GM15510 (cell line): ENCODE data around the gene ZNF653.

Source experiments
- POLR2A ChIP-seq: IDR thresholded peaks from 3 replicates; pipeline ENCODE4 v1.6.1; 2011; ENCODE audit warnings: borderline replicate concordance; ENCODE audit not compliant: insufficient read length; ENCODE audit errors: extremely low read depth

The ZNF653 gene

GRCh38 chr19:11479898-11480714 lies 25.5 kb downstream of the ZNF653 start:
- TF ChIP-seq POLR2A = no peak

- TF ChIP-seq POLR2A = no peak
Observed at GRCh38 chr19:11479090-11479897, 26.3 kb downstream of the ZNF653 start.

DNA sequence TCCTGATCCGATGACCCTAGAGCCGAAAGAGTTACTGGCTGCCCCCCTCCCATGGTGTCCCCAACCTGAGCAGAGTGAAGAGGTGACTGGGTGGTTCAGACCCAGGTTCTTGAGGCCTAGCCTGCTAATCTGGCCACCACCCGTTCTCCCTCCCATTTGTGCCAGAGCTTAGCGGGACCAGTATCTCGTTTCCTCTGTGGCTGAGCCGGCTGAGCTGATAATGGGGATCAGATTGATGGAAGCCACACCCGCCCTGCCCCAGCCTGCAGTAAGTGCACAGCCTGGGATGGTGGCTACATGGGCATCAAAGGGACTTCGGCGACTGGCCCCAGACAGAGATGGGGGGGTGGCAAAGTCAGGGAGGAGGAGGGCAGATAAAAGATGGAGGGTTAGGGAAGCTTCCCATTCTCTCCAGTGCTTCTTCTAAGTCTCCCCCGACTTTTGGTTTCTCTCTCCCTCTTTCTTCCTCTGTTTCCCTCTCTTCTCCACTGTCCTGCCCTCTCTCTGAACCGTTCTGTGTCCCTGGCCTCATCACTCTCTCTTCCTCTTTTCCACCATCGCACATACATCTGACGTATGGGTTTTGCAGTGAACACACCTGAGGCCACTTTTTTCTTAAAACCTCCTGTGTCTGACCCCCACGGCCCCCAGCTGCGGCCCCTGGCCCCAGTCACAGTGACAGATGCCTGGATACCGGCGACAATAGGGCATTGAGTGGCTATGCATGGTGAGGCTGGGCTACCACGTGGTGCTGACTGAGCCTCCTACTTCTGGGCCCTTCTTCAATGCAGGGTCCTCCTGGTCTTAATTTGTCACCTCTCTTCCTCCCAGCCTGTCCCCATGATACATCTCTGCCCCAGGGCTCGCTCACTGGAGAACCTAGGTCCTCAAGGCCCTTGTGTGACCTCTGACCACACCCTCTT lies 27.2 kb downstream of the ZNF653 start:
- no peak for TF ChIP-seq POLR2A

- TF ChIP-seq POLR2A = no peak
Observed at GRCh38 chr19:11475861-11476260, 29.8 kb downstream of the ZNF653 start.

DNA sequence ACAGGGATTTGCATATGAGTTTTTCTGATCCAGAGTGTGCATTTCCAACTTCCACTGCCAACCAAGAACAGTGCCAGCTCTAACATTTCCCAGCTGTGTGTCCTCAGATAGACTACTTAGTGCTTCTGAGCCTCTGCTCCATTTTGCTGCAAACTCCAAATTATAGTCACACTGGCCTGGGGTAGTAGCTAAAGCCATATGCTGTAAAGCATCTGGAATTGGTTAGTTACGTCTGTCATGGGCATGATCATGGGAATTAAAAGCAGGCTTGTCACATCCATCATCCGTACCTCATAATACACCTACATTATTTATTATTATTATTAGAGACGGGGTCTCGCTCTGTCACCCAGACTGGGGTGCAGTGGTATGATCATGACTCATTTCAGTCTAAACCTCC lies 31.9 kb downstream of the ZNF653 start:
- TF ChIP-seq POLR2A = no peak

DNA sequence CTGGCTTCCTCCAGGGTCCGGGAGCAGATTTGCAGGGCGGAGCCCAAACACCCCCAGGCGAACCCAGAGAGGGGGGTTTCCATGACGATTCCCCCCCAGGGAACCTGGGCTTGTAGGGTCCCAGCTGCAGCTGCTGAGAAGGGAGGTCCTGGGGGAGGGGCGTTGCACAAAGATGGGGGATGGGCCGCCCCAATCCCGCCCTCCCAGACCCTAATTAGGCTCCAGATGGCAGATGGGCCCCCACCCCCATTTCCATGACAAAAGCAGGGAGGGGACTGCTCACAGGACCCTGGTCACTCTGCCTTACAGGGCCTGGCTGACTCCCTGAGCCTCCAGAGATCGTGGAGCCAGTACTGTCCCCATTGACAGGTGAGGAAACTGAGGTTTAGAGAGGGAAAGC lies 40.0 kb downstream of the ZNF653 start:
- TF ChIP-seq POLR2A = no peak

DNA sequence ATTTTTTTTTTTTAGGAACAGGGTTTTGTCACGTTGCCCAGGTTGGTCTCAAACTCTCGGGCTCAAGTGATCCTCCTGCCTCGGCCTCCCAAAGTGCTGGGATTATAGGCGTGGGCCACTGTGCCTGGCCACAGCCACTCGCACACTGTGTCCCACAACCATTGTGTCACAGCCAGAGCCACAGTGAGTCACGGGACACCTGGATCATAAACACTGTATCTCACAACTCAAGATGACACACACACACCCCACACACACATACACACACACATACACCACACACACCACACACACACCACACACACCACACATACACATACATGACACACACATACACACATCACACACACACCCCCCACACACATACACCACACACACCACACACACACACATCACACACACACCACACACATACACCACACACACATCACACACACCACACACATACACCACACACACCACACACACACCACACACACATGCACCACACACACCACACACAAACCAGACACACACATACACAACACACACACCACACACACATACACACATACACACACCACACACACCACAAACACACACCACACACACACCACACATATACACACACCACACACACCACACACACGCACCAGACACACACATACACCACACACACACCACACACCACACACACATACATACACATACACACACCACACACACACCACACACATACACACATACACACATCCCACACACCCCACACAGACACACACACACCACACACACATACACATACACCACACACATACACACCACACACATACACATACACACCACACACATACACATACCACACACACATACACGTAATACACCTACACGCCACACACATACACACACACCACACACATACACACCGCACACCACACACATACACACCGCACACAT lies 41.0 kb downstream of the ZNF653 start:
- TF ChIP-seq POLR2A = no peak

DNA sequence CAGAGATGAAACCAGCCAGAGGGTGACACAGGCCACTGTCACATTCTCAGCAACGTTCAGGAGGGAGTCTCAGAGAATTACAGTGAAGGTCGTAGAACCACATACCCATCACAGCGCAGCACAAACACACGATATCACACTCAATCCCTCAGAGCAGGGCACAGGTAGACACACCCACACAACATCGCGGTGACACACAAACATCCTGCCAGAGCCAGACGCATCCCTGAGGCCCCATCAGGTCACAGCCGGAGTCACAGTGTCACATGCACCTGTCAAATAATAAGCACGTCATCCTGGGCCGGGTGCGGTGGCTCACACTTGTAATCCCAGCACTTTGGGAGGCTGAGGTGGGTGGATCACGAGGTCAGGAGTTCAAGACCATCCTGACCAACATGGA lies 42.2 kb downstream of the ZNF653 start:
- no peak for TF ChIP-seq POLR2A

GRCh38 chr19:11461453-11461852 lies 44.2 kb downstream of the ZNF653 start:
- no peak for TF ChIP-seq POLR2A

DNA sequence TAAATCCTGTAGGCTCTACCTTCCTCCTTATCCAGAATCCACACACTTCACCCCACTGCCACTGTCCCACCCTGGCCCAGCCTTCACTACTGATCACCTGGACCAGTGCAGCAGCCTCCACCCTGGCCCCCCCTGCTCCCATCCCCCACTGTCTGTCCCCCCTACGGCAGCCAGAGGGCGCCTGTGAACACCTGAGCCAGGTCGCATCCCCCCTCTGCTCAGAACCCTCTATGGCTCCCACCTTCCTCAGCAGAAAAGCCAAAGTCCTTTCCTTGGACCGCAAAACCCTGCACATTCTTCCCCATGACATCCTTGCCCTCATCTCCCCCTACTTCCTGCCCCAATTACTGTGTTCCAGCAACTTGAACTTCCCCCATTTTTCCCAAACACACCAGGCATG lies 45.4 kb downstream of the ZNF653 start:
- TF ChIP-seq POLR2A = no peak

DNA sequence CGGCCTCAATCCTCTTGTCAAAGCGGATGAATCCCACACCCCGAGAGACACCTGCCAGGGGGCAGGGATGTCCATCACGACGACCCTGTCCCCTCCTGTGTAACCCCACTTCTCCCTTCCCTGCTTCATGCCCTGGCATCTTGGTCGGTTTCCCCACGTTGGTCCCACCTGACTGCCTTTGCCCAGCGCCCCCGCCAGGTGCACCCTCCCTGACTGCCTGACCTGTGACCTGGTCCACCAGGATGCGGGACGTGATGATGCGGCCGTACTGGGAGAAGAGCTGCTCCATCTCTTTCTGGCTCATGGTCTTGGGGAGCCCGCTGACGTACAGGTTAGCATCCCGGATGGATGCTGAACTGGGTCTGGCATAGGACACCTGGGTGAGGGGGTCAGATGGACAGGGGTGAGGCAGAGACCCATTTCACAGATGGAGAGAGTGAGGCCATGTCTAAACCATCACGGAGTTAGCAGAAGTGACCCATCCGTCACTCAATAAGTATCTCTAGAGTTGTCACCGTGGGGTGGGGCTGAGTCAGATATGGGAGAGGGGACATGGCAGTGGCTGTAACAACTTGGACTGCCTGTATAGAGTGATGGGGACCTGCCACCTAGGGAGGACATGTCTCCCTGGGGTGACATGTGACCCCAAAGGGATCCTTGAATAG lies 47.3 kb downstream of the ZNF653 start:
- no peak for TF ChIP-seq POLR2A

- TF ChIP-seq POLR2A = no peak
Observed at GRCh38 chr19:11457831-11458230, 47.8 kb downstream of the ZNF653 start.

DNA sequence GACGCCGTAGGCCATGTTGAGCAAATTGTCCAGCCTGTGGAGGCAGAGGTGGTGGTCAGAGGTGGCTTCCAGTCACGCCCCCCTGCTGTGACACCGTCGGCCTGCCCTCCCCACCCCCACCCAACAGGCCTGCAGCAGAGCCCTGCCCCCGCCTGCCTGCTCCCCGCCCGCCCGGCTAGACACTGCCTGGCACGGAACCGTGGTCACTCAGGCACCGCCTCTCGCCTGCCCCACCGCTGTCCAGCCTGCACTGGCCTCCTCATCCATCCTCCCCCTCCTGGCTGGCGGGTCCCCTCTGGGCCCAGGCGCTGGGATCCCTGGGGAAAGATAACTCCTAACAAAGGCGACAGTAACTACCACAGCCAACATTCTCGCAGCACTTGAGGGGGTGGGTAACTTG lies 48.5 kb downstream of the ZNF653 start:
- TF ChIP-seq POLR2A = no peak

- TF ChIP-seq POLR2A = no peak
Observed at GRCh38 chr19:11456659-11457058, 49.0 kb downstream of the ZNF653 start.
